Upper lobe of right lung (tissue), 1 donor: ENCODE results near the gene SCGB1A1. TPM values are rescaled to one million over a fixed set of nuclear protein-coding genes. Genes with fewer than 3 reads are reported as not detected.

Source experiments
- ATAC-seq: fragments of 200-7000 bp; cut with Tn5 transposase; one replicate; pipeline ENCODE4 v1.9.1; 2020; ENCODE audit warnings: mild to moderate bottlenecking, moderate library complexity
- DNase-seq: peaks from one replicate; pipeline ENCODE4 v3.0.0-alpha.2; 2020
- H3K27ac ChIP-seq: fragments of 200-600 bp; one replicate; pipeline ENCODE4 v1.8.0; 2022
- H3K27me3 ChIP-seq: fragments of 200-600 bp; one replicate; pipeline ENCODE4 v1.8.0; 2022; ENCODE audit warnings: mild to moderate bottlenecking
- H3K36me3 ChIP-seq: fragments of 200-600 bp; one replicate; pipeline ENCODE4 v1.8.0; 2022
- H3K4me1 ChIP-seq: fragments of 200-600 bp; one replicate; pipeline ENCODE4 v1.8.0; 2022
- H3K4me3 ChIP-seq: fragments of 200-600 bp; one replicate; pipeline ENCODE4 v1.8.0; 2022; ENCODE audit warnings: mild to moderate bottlenecking
- H3K9me3 ChIP-seq: fragments of 200-600 bp; one replicate; pipeline ENCODE4 v1.8.0; 2022
- CTCF ChIP-seq: fragments of 200-600 bp; IDR thresholded peaks from one replicate; pipeline ENCODE4 v1.8.0; 2022; ENCODE audit warnings: antibody characterized with exemption
- intact Hi-C: fragments of 100-400 bp; cut with DNase I; formaldehyde crosslinking; loops from one replicate; pipeline ENCODE4 v1.11.0; 2022
- long read RNA-seq: library from polyadenylated mRNA; unstranded; transcript quantifications from one replicate; pipeline ENCODE4 v2.0.0, GENCODE V29; 2021
- total RNA-seq: library from RNA; stranded (reverse); fragmentation: NEBNext Ultra II Directional; extraction: Animal tissue kit (Norgen Biotek cat#: 25700); gene quantifications from one replicate; pipeline ENCODE4 v1.2.1, GENCODE V29; 2021
- donor health status: DM: no; HTN: yes; CAD: no; lungs with severe emphysema.

The SCGB1A1 gene
- total RNA-seq: 5.4 TPM
- long read RNA-seq, transcript SCGB1A1-201 (3 exons, 441 nt): major isoform, 6 of 6 reads
- long read RNA-seq, partial matches to known transcripts: 0 of 6 reads
- long read RNA-seq, other reads (novel, unspliced or antisense): 0 of 6 reads

GRCh38 chr11:62418733-62419132 is at the start of gene SCGB1A1:
Gene SCGB1A1, plus strand, starts transcription at chr11:62419033. Its CDS starts 63 bp downstream, at chr11:62419096.
- TF ChIP-seq CTCF: no peak
- H3K27ac ChIP-seq: peak within 1 kb of the TSS; percentile 70

GRCh38 chr11:62370743-62371440 is 47.9 kb upstream of the SCGB1A1 start:
- Histone ChIP-seq H3K27ac (peak overlapping the region; percentile 47), H3K27me3 (no peaks in the 10 kb centered on the region), H3K4me3 (no peak overlapping the region), H3K4me1 (no peaks in the 10 kb centered on the region), H3K9me3 (no peaks in the 10 kb centered on the region), H3K36me3 (no peaks in the 10 kb centered on the region)
- ATAC-seq: peak; percentile 87
- DNase-seq: peak; percentile 75
- intact Hi-C loops: no loop called here
- no peak for TF ChIP-seq CTCF

More at GRCh38 chr11:62418733-62419132, at the start of gene SCGB1A1:
- no peaks in the 10 kb centered on the region for H3K4me1 ChIP-seq
- no peak for DNase-seq
- no peaks in the 10 kb centered on the region for H3K36me3 ChIP-seq
- no peak for ATAC-seq
- H3K4me3 ChIP-seq: no peak within 1 kb of the TSS
- intact Hi-C loops: no loop called here
- no peaks in the 10 kb centered on the region for H3K9me3 ChIP-seq
- H3K27me3 ChIP-seq: no peaks in the 10 kb centered on the region

- H3K9me3 ChIP-seq: no peaks in the 10 kb centered on the region
- H3K4me1 ChIP-seq: no peaks in the 10 kb centered on the region
- intact Hi-C loops: no loop called here
- ATAC-seq (no peak), DNase-seq (no peak)
- no peaks in the 10 kb centered on the region for H3K36me3 ChIP-seq
- no peaks in the 10 kb centered on the region for H3K27me3 ChIP-seq
- TF ChIP-seq CTCF: no peak
- no peak overlapping the region for H3K27ac ChIP-seq
- H3K4me3 ChIP-seq: no peak overlapping the region
These were observed 46.0 kb upstream of the SCGB1A1 start for GRCh38 chr11:62372871-62373270.

GRCh38 chr11:62373464-62374119 is 45.2 kb upstream of the SCGB1A1 start:
- Histone ChIP-seq H3K36me3 (no peaks in the 10 kb centered on the region), H3K9me3 (no peaks in the 10 kb centered on the region), H3K4me3 (no peak overlapping the region), H3K4me1 (peaks cover 4% of the 10 kb centered on the region), H3K27me3 (no peaks in the 10 kb centered on the region), H3K27ac (no peak overlapping the region)
- TF ChIP-seq CTCF: no peak
- DNase-seq: no peak
- no peak for ATAC-seq
- intact Hi-C loops: no loop called here

GRCh38 chr11:62374801-62375200 is 44.0 kb upstream of the SCGB1A1 start:
- ATAC-seq (no peak), DNase-seq (no peak)
- no peak for TF ChIP-seq CTCF
- intact Hi-C loops: no loop called here
- no peak overlapping the region for H3K27ac ChIP-seq
- H3K36me3 ChIP-seq: no peaks in the 10 kb centered on the region
- peaks cover 4% of the 10 kb centered on the region for H3K4me1 ChIP-seq
- no peak overlapping the region for H3K4me3 ChIP-seq
- H3K27me3 ChIP-seq: no peaks in the 10 kb centered on the region
- no peaks in the 10 kb centered on the region for H3K9me3 ChIP-seq
